Keratinocyte (primary cell): Measurements from ENCODE around the gene DACH1. TPM values are rescaled to one million over a fixed set of nuclear protein-coding genes. Genes with fewer than 3 reads are reported as not detected.

ENCODE experiments used
- DNase-seq: peaks from one replicate; pipeline ENCODE4 v3.0.0-alpha.2; 2011; ENCODE audit warnings: low read depth, missing footprints, low spot score
- FAIRE-seq: peaks from 2 replicates; lab custom pipeline; 2011; peaks lifted over from hg19 to GRCh38; lab: Jason Lieb, UNC
- H2AFZ ChIP-seq: 2 replicates; pipeline ENCODE4 v1.6.0; 2012; ENCODE audit warnings: low read length, control low read depth, inconsistent platforms; ENCODE audit not compliant: control insufficient read depth
- H3K27ac ChIP-seq: 2 replicates; pipeline ENCODE4 v1.5.1; 2011; ENCODE audit warnings: low read length; ENCODE audit not compliant: control insufficient read depth, insufficient read depth
- H3K27me3 ChIP-seq: 3 replicates; pipeline ENCODE4 v1.6.0; 2011; ENCODE audit warnings: low read length; ENCODE audit not compliant: control insufficient read depth, insufficient read depth; ENCODE audit errors: extremely low read depth
- H3K36me3 ChIP-seq, 2 experiments: 2 replicates in 1 of 2; 3 replicates in 1 of 2; pipeline ENCODE4 v1.5.1; 2011; ENCODE audit warnings: low read length in 2 of 2, mild to moderate bottlenecking in 1 of 2; ENCODE audit not compliant: control insufficient read depth in 2 of 2, insufficient read depth in 2 of 2; ENCODE audit errors: extremely low read depth in 1 of 2
- H3K4me1 ChIP-seq: 3 replicates; pipeline ENCODE4 v1.5.1; 2011; ENCODE audit warnings: low read length; ENCODE audit not compliant: control insufficient read depth, insufficient read depth; ENCODE audit errors: extremely low read depth
- H3K4me2 ChIP-seq: 3 replicates; pipeline ENCODE4 v1.6.0; 2011; ENCODE audit warnings: low read depth, low read length; ENCODE audit not compliant: control insufficient read depth, insufficient read depth; ENCODE audit errors: extremely low read depth
- H3K4me3 ChIP-seq, 3 experiments: fragments of 200-600 bp in 1 of 3; sonication (generic) in 1 of 3; 2 replicates in 2 of 3; 3 replicates in 1 of 3; pipeline ENCODE4 v1.5.1; 2011 to 2016; ENCODE audit warnings: low read length in 3 of 3, mild to moderate bottlenecking in 3 of 3, control low read depth in 2 of 3, inconsistent platforms in 1 of 3, low read depth in 1 of 3, mixed read lengths in 1 of 3, mixed run types in 1 of 3, moderate library complexity in 1 of 3; ENCODE audit not compliant: control insufficient read depth in 2 of 3, insufficient read depth in 2 of 3; ENCODE audit errors: extremely low read depth in 1 of 3
- H3K79me2 ChIP-seq: 2 replicates; pipeline ENCODE4 v1.6.0; 2012; ENCODE audit warnings: low read length; ENCODE audit not compliant: control insufficient read depth, insufficient read depth
- H3K9ac ChIP-seq: 3 replicates; pipeline ENCODE4 v1.6.0; 2011; ENCODE audit warnings: low read length; ENCODE audit not compliant: control insufficient read depth, insufficient read depth; ENCODE audit errors: extremely low read depth
- H3K9me1 ChIP-seq: 3 replicates; pipeline ENCODE4 v1.6.0; 2011; ENCODE audit warnings: low read length; ENCODE audit not compliant: control insufficient read depth, insufficient read depth; ENCODE audit errors: extremely low read depth
- H3K9me3 ChIP-seq: 2 replicates; pipeline ENCODE4 v1.5.1; 2012; ENCODE audit warnings: low read depth, low read length; ENCODE audit not compliant: control insufficient read depth
- H4K20me1 ChIP-seq: 3 replicates; pipeline ENCODE4 v1.6.0; 2011; ENCODE audit warnings: low read length; ENCODE audit not compliant: control insufficient read depth, insufficient read depth; ENCODE audit errors: extremely low read depth
- EZH2 ChIP-seq: IDR thresholded peaks from one replicate; pipeline ENCODE4 v1.6.1; 2012; ENCODE audit warnings: inconsistent platforms, mild to moderate bottlenecking, low read length, moderate library complexity
- dilution Hi-C: fragments of 300-500 bp; cut with MboI; formaldehyde crosslinking; loops from one replicate; pipeline ENCODE4 v1.7.0; 2020; ENCODE audit warnings: low sequenced_read_pairs; ENCODE audit not compliant: extremely low pct_ligation_motif_present
- polyA plus RNA-seq, 5 experiments: library from polyadenylated mRNA; depleted of rRNA in 3 of 5; stranded (reverse) in 3 of 5; stranded (forward) in 1 of 5; unstranded in 1 of 5; fragments of >200 nt; gene quantifications; 1 replicate in 1 of 5; 2 replicates in 3 of 5; 3 replicates in 1 of 5; pipeline versions ENCODE4 v1.2.1 to v1.2.3, GENCODE V29; 2011 to 2012; ENCODE audit warnings: missing spikeins in 2 of 5, low read depth in 1 of 5, low replicate concordance in 1 of 5
- TF ChIP-seq, protein P1 (sequence below), 3 experiments: IDR thresholded peaks in 1 of 3; conservative IDR thresholded peaks in 1 of 3; optimal IDR thresholded peaks in 1 of 3; 2 replicates in 2 of 3; 3 replicates in 1 of 3; pipeline versions ENCODE3 to v1.5.1; 2011; ENCODE audit warnings: low read length in 3 of 3, mild to moderate bottlenecking in 3 of 3, moderate library complexity in 2 of 3, control low read depth in 1 of 3, inconsistent platforms in 1 of 3; ENCODE audit not compliant: insufficient read depth in 2 of 3; ENCODE audit errors: extremely low read depth in 1 of 3

DACH1 gene
- polyA plus RNA-seq, 1 donor (not counting 4 experiments of a cell fraction or from before 2014, with no cell fraction given): not detected

DNA sequence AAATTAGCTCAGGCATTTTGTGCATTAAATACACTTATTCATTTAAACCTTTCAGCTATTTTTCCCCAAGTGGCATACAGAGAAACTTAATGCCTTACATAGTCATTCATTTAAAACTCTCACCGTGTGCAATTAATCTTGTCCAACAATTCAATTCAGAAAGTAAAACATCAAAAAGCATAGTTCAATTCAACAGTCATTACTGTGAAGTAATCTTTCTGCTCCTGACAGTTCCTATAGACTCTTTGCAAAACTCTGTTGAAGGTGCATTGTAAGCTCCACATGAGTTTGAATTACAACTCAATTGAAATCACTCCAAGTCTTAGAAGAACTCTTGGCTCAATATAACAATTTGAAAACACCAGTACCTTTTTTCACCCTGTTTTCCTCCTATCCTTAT lies 228.3 kb downstream of the DACH1 start:
- Histone ChIP-seq H3K79me2 (no peaks in the 10 kb centered on the region), H3K9me3 (no peaks in the 10 kb centered on the region), H3K4me1 (no peaks in the 10 kb centered on the region), H3K27ac (no peak overlapping the region), H3K4me2 (no peak overlapping the region), H2AFZ (no peak overlapping the region), H3K36me3 (no peaks in the 10 kb centered on the region), H3K27me3 (no peaks in the 10 kb centered on the region), H3K9ac (no peak overlapping the region), H3K9me1 (no peaks in the 10 kb centered on the region), H4K20me1 (no peaks in the 10 kb centered on the region), H3K4me3 (no peak overlapping the region)
- DNase-seq: no peak
- FAIRE-seq: no peak
- dilution Hi-C loops: no loop called here
- TF ChIP-seq EZH2: no peak
- TF ChIP-seq, protein P1, sequence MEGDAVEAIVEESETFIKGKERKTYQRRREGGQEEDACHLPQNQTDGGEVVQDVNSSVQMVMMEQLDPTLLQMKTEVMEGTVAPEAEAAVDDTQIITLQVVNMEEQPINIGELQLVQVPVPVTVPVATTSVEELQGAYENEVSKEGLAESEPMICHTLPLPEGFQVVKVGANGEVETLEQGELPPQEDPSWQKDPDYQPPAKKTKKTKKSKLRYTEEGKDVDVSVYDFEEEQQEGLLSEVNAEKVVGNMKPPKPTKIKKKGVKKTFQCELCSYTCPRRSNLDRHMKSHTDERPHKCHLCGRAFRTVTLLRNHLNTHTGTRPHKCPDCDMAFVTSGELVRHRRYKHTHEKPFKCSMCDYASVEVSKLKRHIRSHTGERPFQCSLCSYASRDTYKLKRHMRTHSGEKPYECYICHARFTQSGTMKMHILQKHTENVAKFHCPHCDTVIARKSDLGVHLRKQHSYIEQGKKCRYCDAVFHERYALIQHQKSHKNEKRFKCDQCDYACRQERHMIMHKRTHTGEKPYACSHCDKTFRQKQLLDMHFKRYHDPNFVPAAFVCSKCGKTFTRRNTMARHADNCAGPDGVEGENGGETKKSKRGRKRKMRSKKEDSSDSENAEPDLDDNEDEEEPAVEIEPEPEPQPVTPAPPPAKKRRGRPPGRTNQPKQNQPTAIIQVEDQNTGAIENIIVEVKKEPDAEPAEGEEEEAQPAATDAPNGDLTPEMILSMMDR (optimal IDR thresholded peaks at IDR 0.05 in 1 of 3, IDR thresholded peaks at IDR 0.05 in 1 of 3, conservative IDR thresholded peaks at IDR 0.05 in 1 of 3; ENCODE audit: extremely low read depth in 1 of 3, insufficient read depth in 2 of 3, low read length in 3 of 3): no peak

DNA sequence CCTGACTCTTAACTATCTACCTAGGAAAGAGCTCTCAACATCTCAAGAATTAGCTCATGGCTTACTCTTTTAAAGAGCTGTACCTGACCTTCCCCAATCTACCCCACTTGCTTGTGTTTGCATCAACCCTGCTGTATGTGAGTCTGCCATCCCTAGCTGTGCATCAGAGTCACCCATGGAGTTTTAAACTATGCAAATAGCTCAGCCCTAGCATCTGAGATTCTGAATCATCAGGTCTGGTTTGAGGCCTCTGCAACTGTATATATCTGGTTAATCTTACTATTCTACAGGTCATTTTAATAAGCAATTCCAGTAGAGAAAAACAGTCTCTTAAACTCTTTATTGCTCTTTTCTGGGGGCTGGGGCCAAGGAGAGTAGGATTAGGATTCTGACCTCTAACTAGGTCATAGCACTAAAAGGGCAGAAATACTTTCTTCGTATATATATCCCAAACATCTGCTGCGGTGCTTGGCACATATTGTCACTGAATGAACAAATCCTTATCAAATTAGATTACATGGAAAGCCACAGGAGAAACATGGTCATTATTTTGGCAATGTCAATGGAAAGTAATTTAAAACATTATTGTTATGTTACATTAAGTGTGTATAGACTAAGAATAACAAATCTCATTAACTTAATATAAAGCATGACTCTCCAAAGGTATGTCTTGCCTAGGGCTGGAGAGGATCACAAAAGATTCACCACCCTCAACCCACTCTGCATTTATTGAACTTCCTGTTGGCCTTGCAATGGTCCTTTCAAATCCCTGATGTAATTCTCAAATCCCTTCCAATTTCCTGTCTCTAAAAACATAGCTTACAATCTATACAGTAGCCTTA lies 232.2 kb downstream of the DACH1 start:
- no peak overlapping the region for H3K27ac ChIP-seq
- dilution Hi-C loops: no loop called here
- H3K9me1 ChIP-seq: no peaks in the 10 kb centered on the region
- H3K4me1 ChIP-seq: no peaks in the 10 kb centered on the region
- no peaks in the 10 kb centered on the region for H3K27me3 ChIP-seq
- no peak overlapping the region for H2AFZ ChIP-seq
- DNase-seq (no peak), FAIRE-seq (no peak)
- H3K9ac ChIP-seq: no peak overlapping the region
- no peak overlapping the region for H3K4me3 ChIP-seq
- H3K4me2 ChIP-seq: no peak overlapping the region
- TF ChIP-seq EZH2: no peak
- TF ChIP-seq, protein P1 (optimal IDR thresholded peaks at IDR 0.05 in 1 of 3, IDR thresholded peaks at IDR 0.05 in 1 of 3, conservative IDR thresholded peaks at IDR 0.05 in 1 of 3; ENCODE audit: extremely low read depth in 1 of 3, insufficient read depth in 2 of 3, low read length in 3 of 3): no peak
- no peaks in the 10 kb centered on the region for H3K79me2 ChIP-seq
- H4K20me1 ChIP-seq: no peaks in the 10 kb centered on the region
- H3K9me3 ChIP-seq: no peaks in the 10 kb centered on the region
- H3K36me3 ChIP-seq: no peaks in the 10 kb centered on the region
